ENCODE measurements around the gene FAM222A.

Gene FAM222A

GRCh38 chr12:109683316-109683715 is 30.3 kb upstream of the FAM222A start:
- peaks cover 6% of the 10 kb centered on the region for H3K27me3 ChIP-seq (ENCODE audit: insufficient read depth, poor library complexity, severe bottlenecking)
- no peak overlapping the region for H3K27ac ChIP-seq (replicated peaks)
- no peak for TF ChIP-seq POLR2AphosphoS5 (IDR thresholded peaks at IDR 0.05; ENCODE audit: low read depth)
- TF ChIP-seq CTCF (IDR thresholded peaks at IDR 0.05; ENCODE audit: insufficient read depth, low read length): no peak
- no peak for TF ChIP-seq REST (IDR thresholded peaks at IDR 0.05; ENCODE audit: insufficient replicate concordance, low read depth)
- TF ChIP-seq SPI1 (IDR thresholded peaks at IDR 0.05; ENCODE audit: borderline replicate concordance, low read depth): no peak
- no peak for TF ChIP-seq GABPA (IDR thresholded peaks at IDR 0.05; ENCODE audit: low read depth)
- DNase-seq (ENCODE audit: low read depth in 1 of 2, low spot score in 1 of 2): no peak
- H3K4me3 ChIP-seq (replicated peaks; ENCODE audit: insufficient read depth, low read length): no peak overlapping the region

- TF ChIP-seq SPI1 (IDR thresholded peaks at IDR 0.05; ENCODE audit: borderline replicate concordance, low read depth) (no peak), CTCF (IDR thresholded peaks at IDR 0.05; ENCODE audit: insufficient read depth, low read length) (no peak), POLR2AphosphoS5 (IDR thresholded peaks at IDR 0.05; ENCODE audit: low read depth) (no peak), REST (IDR thresholded peaks at IDR 0.05; ENCODE audit: insufficient replicate concordance, low read depth) (no peak), GABPA (IDR thresholded peaks at IDR 0.05; ENCODE audit: low read depth) (no peak)
- Histone ChIP-seq H3K4me3 (replicated peaks; ENCODE audit: insufficient read depth, low read length) (no peak overlapping the region), H3K27me3 (ENCODE audit: insufficient read depth, poor library complexity, severe bottlenecking) (peaks cover 6% of the 10 kb centered on the region), H3K27ac (replicated peaks) (no peak overlapping the region)
- DNase-seq (ENCODE audit: low read depth in 1 of 2, low spot score in 1 of 2): no peak
Measured at GRCh38 chr12:109685574-109686447, 27.8 kb upstream of the FAM222A start.

- Histone ChIP-seq H3K27me3 (ENCODE audit: insufficient read depth, poor library complexity, severe bottlenecking) (peaks cover 6% of the 10 kb centered on the region), H3K4me3 (replicated peaks; ENCODE audit: insufficient read depth, low read length) (no peak overlapping the region), H3K27ac (replicated peaks) (no peak overlapping the region)
- DNase-seq (ENCODE audit: low read depth in 1 of 2, low spot score in 1 of 2): no peak
- no peak for TF ChIP-seq SPI1 (IDR thresholded peaks at IDR 0.05; ENCODE audit: borderline replicate concordance, low read depth)
- TF ChIP-seq GABPA (IDR thresholded peaks at IDR 0.05; ENCODE audit: low read depth): no peak
- TF ChIP-seq REST (IDR thresholded peaks at IDR 0.05; ENCODE audit: insufficient replicate concordance, low read depth): no peak
- no peak for TF ChIP-seq CTCF (IDR thresholded peaks at IDR 0.05; ENCODE audit: insufficient read depth, low read length)
- no peak for TF ChIP-seq POLR2AphosphoS5 (IDR thresholded peaks at IDR 0.05; ENCODE audit: low read depth)
Measured at GRCh38 chr12:109686523-109686922, 27.1 kb upstream of the FAM222A start.
